ENCODE results near the gene AIF1. TPM values are rescaled to one million over a fixed set of nuclear protein-coding genes. Genes with fewer than 3 reads are reported as not detected.

Gene AIF1
- total and polyA plus RNA-seq, 3 donors from 2014 or later, result 2.9 to 34.8 (median 6.3) TPM

- DNase-seq, result no peak
- no peaks in the 10 kb centered on the region for H3K4me1 ChIP-seq
- no peak overlapping the region for H3K4me3 ChIP-seq
- H3K27me3 ChIP-seq, result no peaks in the 10 kb centered on the region
- 90 to 100% methylated on average over 3 of the region's 3 CpGs for WGBS, 2 donors
- no peak overlapping the region for H3K27ac ChIP-seq
- H3K36me3 ChIP-seq (ENCODE audit: low read depth, missing control alignments), result no peaks in the 10 kb centered on the region
- no peaks in the 10 kb centered on the region for H3K9me3 ChIP-seq
- intact Hi-C loops (cut with DNase I; ENCODE audit: low total_unique reads), result no loop called here
- TF ChIP-seq CTCF (IDR thresholded peaks at IDR 0.05) (no peak), POLR2A (IDR thresholded peaks at IDR 0.05) (no peak)
Observed at GRCh38 chr6:31579119-31579505, 35.9 kb upstream of the AIF1 start.

- intact Hi-C loops (cut with DNase I; ENCODE audit: low total_unique reads), result no loop called here
- no peak overlapping the region for H3K27ac ChIP-seq
- no peaks in the 10 kb centered on the region for H3K4me1 ChIP-seq
- peak overlapping the region; percentile 59 to 60 for H3K4me3 ChIP-seq
- H3K9me3 ChIP-seq, result no peaks in the 10 kb centered on the region
- H3K27me3 ChIP-seq, result no peaks in the 10 kb centered on the region
- no peaks in the 10 kb centered on the region for H3K36me3 ChIP-seq (ENCODE audit: low read depth, missing control alignments)
- no peak for DNase-seq
- WGBS, 2 donors, result 75 to 80% methylated on average over 8 of the region's 8 CpGs
- no peak for TF ChIP-seq CTCF (IDR thresholded peaks at IDR 0.05)
- TF ChIP-seq POLR2A (IDR thresholded peaks at IDR 0.05), result no peak
Observed at GRCh38 chr6:31579546-31580437, 35.2 kb upstream of the AIF1 start.

- Histone ChIP-seq H3K4me3 (peak overlapping the region; percentile 59 to 60), H3K27ac (peak overlapping the region; percentile 4 to 60), H3K36me3 (ENCODE audit: low read depth, missing control alignments) (no peaks in the 10 kb centered on the region), H3K4me1 (no peaks in the 10 kb centered on the region), H3K9me3 (no peaks in the 10 kb centered on the region), H3K27me3 (no peaks in the 10 kb centered on the region)
- 31 to 43% methylated on average over 11 of the region's 11 CpGs for WGBS, 2 donors
- intact Hi-C loops (cut with DNase I; ENCODE audit: low total_unique reads), result no loop called here
- TF ChIP-seq POLR2A (IDR thresholded peaks at IDR 0.05) (no peak), CTCF (IDR thresholded peaks at IDR 0.05) (no peak)
- no peak for DNase-seq
Observed at GRCh38 chr6:31580438-31580740, 34.6 kb upstream of the AIF1 start.

- WGBS, 2 donors, result 1% methylated on average over 29 to 45 of the region's 62 CpGs
- Histone ChIP-seq H3K27ac (peak overlapping the region; percentile 4 to 60), H3K36me3 (ENCODE audit: low read depth, missing control alignments) (no peaks in the 10 kb centered on the region), H3K9me3 (no peaks in the 10 kb centered on the region), H3K27me3 (no peaks in the 10 kb centered on the region), H3K4me1 (no peaks in the 10 kb centered on the region), H3K4me3 (peak overlapping the region; percentile 59 to 60)
- intact Hi-C loops (cut with DNase I; ENCODE audit: low total_unique reads), result no loop called here
- peak; percentile 92 for DNase-seq
- TF ChIP-seq CTCF (IDR thresholded peaks at IDR 0.05) (peak; percentile 89 to 99 (median 95)), POLR2A (IDR thresholded peaks at IDR 0.05) (no peak)
Observed at GRCh38 chr6:31580807-31581433, 34.1 kb upstream of the AIF1 start.
